H1 (cell line): Measurements from ENCODE around the gene RBM25.
"Not testable (repeated sequence)": the region's sequence is repeated elsewhere in the genome, so short reads cannot be mapped to it uniquely, and the experiment has no call there.

Experiments
- CEBPB ChIP-seq: IDR thresholded peaks from 2 replicates; pipeline ENCODE4 v1.6.1; 2012; ENCODE audit warnings: low read depth, low read length
- EZH2 ChIP-seq: fragments of 200-600 bp; sonication (generic); IDR thresholded peaks from 2 replicates; pipeline ENCODE4 v1.7.1; 2012; ENCODE audit warnings: low read depth, mild to moderate bottlenecking, moderate library complexity, low read length, inconsistent platforms; ENCODE audit not compliant: severe bottlenecking
- POLR2A ChIP-seq, 2 experiments: IDR thresholded peaks; 1 replicate in 1 of 2; 2 replicates in 1 of 2; pipeline ENCODE4 v1.6.1; 2011; ENCODE audit warnings: low read depth in 2 of 2, low read length in 2 of 2, mild to moderate bottlenecking in 2 of 2; ENCODE audit errors: control extremely low read depth in 1 of 2
- RAD21 ChIP-seq, 2 experiments: IDR thresholded peaks in 1 of 2; conservative IDR thresholded peaks in 1 of 2; 2 replicates each; pipeline ENCODE4 v1.6.1; 2011; ENCODE audit warnings: low read depth in 2 of 2, low read length in 2 of 2, improper control_type of control experiment in 1 of 2, inconsistent platforms in 1 of 2, mild to moderate bottlenecking in 1 of 2, moderate library complexity in 1 of 2
- RNF2 ChIP-seq: fragments of 200-900, 300-1000 bp; sonication (generic); IDR thresholded peaks from 2 replicates; pipeline ENCODE4 v1.7.1; 2016; ENCODE audit warnings: borderline replicate concordance, low read depth, mild to moderate bottlenecking, antibody characterized with exemption, low read length; ENCODE audit not compliant: poor library complexity, severe bottlenecking; ENCODE audit errors: missing control alignments
- TAF1 ChIP-seq: IDR thresholded peaks from 2 replicates; pipeline ENCODE4 v1.6.1; 2011; ENCODE audit warnings: mild to moderate bottlenecking, low read depth, low read length
- TF ChIP-seq, protein P1 (sequence below), 3 experiments: IDR thresholded peaks; 1 replicate in 2 of 3; 2 replicates in 1 of 3; pipeline versions ENCODE4 v1.5.1 to v1.6.1; 2011; ENCODE audit warnings: low read length in 3 of 3, mild to moderate bottlenecking in 3 of 3, inconsistent platforms in 2 of 3, low read depth in 1 of 3, moderate library complexity in 1 of 3; ENCODE audit not compliant: insufficient read depth in 1 of 3; ENCODE audit errors: control extremely low read depth in 1 of 3

DNA sequence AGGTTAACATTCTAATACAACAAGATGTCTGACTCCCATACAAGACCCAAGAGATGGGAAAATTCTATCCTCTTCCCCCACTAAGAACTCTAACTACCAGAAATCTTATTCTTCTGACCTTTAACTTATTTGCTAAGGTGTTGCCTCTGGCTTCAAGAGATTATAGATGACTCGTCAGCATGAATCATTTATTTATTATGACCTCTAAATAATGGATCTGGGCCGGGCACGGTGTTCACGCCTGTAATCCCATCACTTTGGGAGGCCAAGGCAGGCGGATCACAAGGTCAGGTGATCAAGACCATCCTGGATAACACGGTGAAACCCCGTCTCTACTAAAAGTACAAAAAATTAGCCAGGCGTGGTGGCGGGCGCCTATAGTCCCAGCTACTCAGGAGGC lies 42.3 kb upstream of the RBM25 start:
- not testable (repeated sequence) for TF ChIP-seq POLR2A (IDR thresholded peaks at IDR 0.05; ENCODE audit: control extremely low read depth in 1 of 2, low read depth in 2 of 2, low read length in 2 of 2); TAF1; RAD21 (IDR thresholded peaks at IDR 0.05 in 1 of 2, conservative IDR thresholded peaks at IDR 0.05 in 1 of 2; ENCODE audit: low read depth in 2 of 2, low read length in 2 of 2); CEBPB; RNF2; EZH2
- TF ChIP-seq, protein P1, sequence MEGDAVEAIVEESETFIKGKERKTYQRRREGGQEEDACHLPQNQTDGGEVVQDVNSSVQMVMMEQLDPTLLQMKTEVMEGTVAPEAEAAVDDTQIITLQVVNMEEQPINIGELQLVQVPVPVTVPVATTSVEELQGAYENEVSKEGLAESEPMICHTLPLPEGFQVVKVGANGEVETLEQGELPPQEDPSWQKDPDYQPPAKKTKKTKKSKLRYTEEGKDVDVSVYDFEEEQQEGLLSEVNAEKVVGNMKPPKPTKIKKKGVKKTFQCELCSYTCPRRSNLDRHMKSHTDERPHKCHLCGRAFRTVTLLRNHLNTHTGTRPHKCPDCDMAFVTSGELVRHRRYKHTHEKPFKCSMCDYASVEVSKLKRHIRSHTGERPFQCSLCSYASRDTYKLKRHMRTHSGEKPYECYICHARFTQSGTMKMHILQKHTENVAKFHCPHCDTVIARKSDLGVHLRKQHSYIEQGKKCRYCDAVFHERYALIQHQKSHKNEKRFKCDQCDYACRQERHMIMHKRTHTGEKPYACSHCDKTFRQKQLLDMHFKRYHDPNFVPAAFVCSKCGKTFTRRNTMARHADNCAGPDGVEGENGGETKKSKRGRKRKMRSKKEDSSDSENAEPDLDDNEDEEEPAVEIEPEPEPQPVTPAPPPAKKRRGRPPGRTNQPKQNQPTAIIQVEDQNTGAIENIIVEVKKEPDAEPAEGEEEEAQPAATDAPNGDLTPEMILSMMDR (IDR thresholded peaks at IDR 0.05; ENCODE audit: control extremely low read depth in 1 of 3, insufficient read depth in 1 of 3, low read depth in 1 of 3, low read length in 3 of 3): not testable (repeated sequence)
